Measurements from ENCODE around the gene KHK.

GRCh38 chr2:27050281-27050995 is 36.1 kb upstream of the KHK start:
- TF ChIP-seq, protein P1, sequence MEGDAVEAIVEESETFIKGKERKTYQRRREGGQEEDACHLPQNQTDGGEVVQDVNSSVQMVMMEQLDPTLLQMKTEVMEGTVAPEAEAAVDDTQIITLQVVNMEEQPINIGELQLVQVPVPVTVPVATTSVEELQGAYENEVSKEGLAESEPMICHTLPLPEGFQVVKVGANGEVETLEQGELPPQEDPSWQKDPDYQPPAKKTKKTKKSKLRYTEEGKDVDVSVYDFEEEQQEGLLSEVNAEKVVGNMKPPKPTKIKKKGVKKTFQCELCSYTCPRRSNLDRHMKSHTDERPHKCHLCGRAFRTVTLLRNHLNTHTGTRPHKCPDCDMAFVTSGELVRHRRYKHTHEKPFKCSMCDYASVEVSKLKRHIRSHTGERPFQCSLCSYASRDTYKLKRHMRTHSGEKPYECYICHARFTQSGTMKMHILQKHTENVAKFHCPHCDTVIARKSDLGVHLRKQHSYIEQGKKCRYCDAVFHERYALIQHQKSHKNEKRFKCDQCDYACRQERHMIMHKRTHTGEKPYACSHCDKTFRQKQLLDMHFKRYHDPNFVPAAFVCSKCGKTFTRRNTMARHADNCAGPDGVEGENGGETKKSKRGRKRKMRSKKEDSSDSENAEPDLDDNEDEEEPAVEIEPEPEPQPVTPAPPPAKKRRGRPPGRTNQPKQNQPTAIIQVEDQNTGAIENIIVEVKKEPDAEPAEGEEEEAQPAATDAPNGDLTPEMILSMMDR (IDR thresholded peaks at IDR 0.05; ENCODE audit: low read depth, low read length, poor library complexity, severe bottlenecking), result no peak
- TF ChIP-seq EZH2phosphoT487 (IDR thresholded peaks at IDR 0.05; ENCODE audit: borderline replicate concordance, low read length), result no peak

Data from DOHH2 (cell line).